Cerebellar nuclear complex (tissue), 1 donor: ENCODE measurements around the gene ACSF3.
"Not testable (repeated sequence)": the region's sequence is repeated elsewhere in the genome, so short reads cannot be mapped to it uniquely, and the experiment has no call there.

Experiments used
- DNase-seq, 2 experiments: peaks; one replicate each; lab custom pipeline; 2025; lab: John Stamatoyannopoulos, UW

The ACSF3 gene

GRCh38 chr16:89073346-89074071, 20.1 kb upstream of the ACSF3 start:
- DNase-seq: no peak

- not testable (repeated sequence) for DNase-seq
Observed at GRCh38 chr16:89074072-89074674, 19.5 kb upstream of the ACSF3 start.

GRCh38 chr16:89074803-89075688, 18.6 kb upstream of the ACSF3 start:
- no peak for DNase-seq

GRCh38 chr16:89076159-89076558, 17.5 kb upstream of the ACSF3 start:
- no peak for DNase-seq

- DNase-seq: no peak
Observed at GRCh38 chr16:89077076-89077475, 16.6 kb upstream of the ACSF3 start.

- no peak for DNase-seq
Observed at GRCh38 chr16:89078172-89078571, 15.5 kb upstream of the ACSF3 start.

GRCh38 chr16:89079434-89079980, 14.1 kb upstream of the ACSF3 start:
- no peak for DNase-seq

- DNase-seq: no peak
Observed at GRCh38 chr16:89080196-89080853, 13.3 kb upstream of the ACSF3 start.

GRCh38 chr16:89081556-89081955, 12.1 kb upstream of the ACSF3 start:
- DNase-seq: no peak

- DNase-seq: no peak
Observed at GRCh38 chr16:89084411-89084810, 9.2 kb upstream of the ACSF3 start.

- DNase-seq: no peak
Observed at GRCh38 chr16:89084814-89085612, 8.6 kb upstream of the ACSF3 start.

GRCh38 chr16:89085755-89086154, 7.9 kb upstream of the ACSF3 start:
- no peak for DNase-seq

- DNase-seq: no peak
Observed at GRCh38 chr16:89087922-89088497, 5.6 kb upstream of the ACSF3 start.

- DNase-seq: no peak
Observed at GRCh38 chr16:89089120-89089519, 4.5 kb upstream of the ACSF3 start.

- no peak for DNase-seq
Observed at GRCh38 chr16:89090182-89090630, 3.4 kb upstream of the ACSF3 start.

GRCh38 chr16:89090669-89091426, 2.8 kb upstream of the ACSF3 start:
- no peak for DNase-seq

GRCh38 chr16:89092013-89092412, 1.6 kb upstream of the ACSF3 start:
- DNase-seq: no peak

GRCh38 chr16:89093252-89093601, 425 bp upstream of the ACSF3 start:
- not testable (repeated sequence) for DNase-seq

- no peak for DNase-seq
Observed at GRCh38 chr16:89094252-89094879, 714 bp downstream of the ACSF3 start.

GRCh38 chr16:89094880-89095258, 1.2 kb downstream of the ACSF3 start:
- DNase-seq: no peak
